ENCODE data around the gene BAK1. TPM values are rescaled to one million over a fixed set of nuclear protein-coding genes. Genes with fewer than 3 reads are reported as not detected.

The BAK1 gene
- total and polyA plus RNA-seq, 2 donors (not counting 3 experiments of a cell fraction or from before 2014, with no cell fraction given): 25.4 to 37.1 TPM

DNA sequence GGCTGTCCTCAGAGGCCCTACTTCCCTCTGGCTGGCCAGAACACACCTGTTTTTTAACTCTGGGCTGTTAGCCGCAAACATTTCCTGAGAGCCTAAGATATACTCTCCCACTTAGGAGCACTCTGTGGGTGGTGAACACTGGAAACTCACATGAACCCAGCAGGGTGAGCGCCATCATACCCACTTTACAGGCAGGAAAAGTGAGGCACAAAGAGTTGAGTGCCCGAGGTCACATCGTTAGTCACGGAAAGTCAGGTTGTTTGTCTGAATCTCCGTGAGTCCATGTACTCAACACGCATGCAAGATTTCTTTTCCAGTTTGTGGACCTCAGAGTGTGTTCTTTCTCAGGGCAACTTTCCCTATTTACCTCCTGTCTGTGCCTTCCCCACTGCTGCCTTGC lies 1.9 kb downstream of the BAK1 start:
- Histone ChIP-seq H3K36me3 (ENCODE audit: control insufficient read depth in 2 of 2, extremely low read depth in 1 of 2, insufficient read depth in 2 of 2, low read length in 2 of 2) (peaks cover 10 to 27% of the 10 kb centered on the region in 2 experiments), H3K4me3 (replicated peaks in 1 of 3; ENCODE audit: insufficient read depth in 1 of 3, low read depth in 1 of 3, low read length in 3 of 3) (no peak overlapping the region), H3K4me1 (ENCODE audit: control insufficient read depth, extremely low read depth, insufficient read depth, low read length) (peaks cover 17% of the 10 kb centered on the region), H2AFZ (ENCODE audit: low read depth, low read length) (no peak overlapping the region), H3K4me2 (ENCODE audit: insufficient read depth, low read length) (no peak overlapping the region), H3K9me3 (replicated peaks; ENCODE audit: control insufficient read depth, insufficient read depth, low read length) (no peaks in the 10 kb centered on the region), H3K9ac (replicated peaks; ENCODE audit: extremely low read depth, insufficient read depth, low read length) (no peak overlapping the region), H3K79me2 (ENCODE audit: control insufficient read depth, insufficient read depth, low read length) (peaks cover 31% of the 10 kb centered on the region), H4K20me1 (replicated peaks; ENCODE audit: control insufficient read depth, extremely low read depth, insufficient read depth, low read length) (no peaks in the 10 kb centered on the region), H3K27me3 (ENCODE audit: control insufficient read depth in 2 of 2, insufficient read depth in 2 of 2, low read length in 2 of 2) (no peaks in the 10 kb centered on the region), H3K9me1 (replicated peaks; ENCODE audit: control insufficient read depth, extremely low read depth, insufficient read depth, low read length) (no peaks in the 10 kb centered on the region), H3K27ac (ENCODE audit: insufficient read depth, low read depth, low read length) (no peak overlapping the region)
- no TSS peak for BruUV-seq (replicated peaks)
- intact Hi-C loops (cut with micrococcal nuclease) (loop anchor here (5.0 to 10.0 kb wide), 2 partner anchors 126 to 263 kb away; partner anchors contain the start of genes TAPBP, ZBTB22 and ZBTB9), dilution Hi-C loops (cut with MboI; ENCODE audit: extremely low pct_ligation_motif_present, low sequenced_read_pairs) (no loop called here)
- TF ChIP-seq GATA2 (IDR thresholded peaks at IDR 0.05; ENCODE audit: insufficient read depth, insufficient read length, low read depth, low read length) (no peak), POLR2AphosphoS5 (IDR thresholded peaks at IDR 0.05; ENCODE audit: insufficient read depth, low read depth, low read length) (no peak), EZH2 (IDR thresholded peaks at IDR 0.05; ENCODE audit: borderline replicate concordance, low read depth, low read length, severe bottlenecking) (no peak), MYC (IDR thresholded peaks at IDR 0.05; ENCODE audit: low read depth, low read length) (no peak), JUN (IDR thresholded peaks at IDR 0.05; ENCODE audit: borderline replicate concordance, insufficient read depth, insufficient read length, low read depth) (no peak), MAX (IDR thresholded peaks at IDR 0.05; ENCODE audit: insufficient read depth, insufficient read length) (no peak), FOS (IDR thresholded peaks at IDR 0.05; ENCODE audit: borderline replicate concordance, insufficient read depth, low read length) (no peak), POLR2A (IDR thresholded peaks at IDR 0.05; ENCODE audit: low read depth, low read length) (no peak)
- TF ChIP-seq, protein P1, sequence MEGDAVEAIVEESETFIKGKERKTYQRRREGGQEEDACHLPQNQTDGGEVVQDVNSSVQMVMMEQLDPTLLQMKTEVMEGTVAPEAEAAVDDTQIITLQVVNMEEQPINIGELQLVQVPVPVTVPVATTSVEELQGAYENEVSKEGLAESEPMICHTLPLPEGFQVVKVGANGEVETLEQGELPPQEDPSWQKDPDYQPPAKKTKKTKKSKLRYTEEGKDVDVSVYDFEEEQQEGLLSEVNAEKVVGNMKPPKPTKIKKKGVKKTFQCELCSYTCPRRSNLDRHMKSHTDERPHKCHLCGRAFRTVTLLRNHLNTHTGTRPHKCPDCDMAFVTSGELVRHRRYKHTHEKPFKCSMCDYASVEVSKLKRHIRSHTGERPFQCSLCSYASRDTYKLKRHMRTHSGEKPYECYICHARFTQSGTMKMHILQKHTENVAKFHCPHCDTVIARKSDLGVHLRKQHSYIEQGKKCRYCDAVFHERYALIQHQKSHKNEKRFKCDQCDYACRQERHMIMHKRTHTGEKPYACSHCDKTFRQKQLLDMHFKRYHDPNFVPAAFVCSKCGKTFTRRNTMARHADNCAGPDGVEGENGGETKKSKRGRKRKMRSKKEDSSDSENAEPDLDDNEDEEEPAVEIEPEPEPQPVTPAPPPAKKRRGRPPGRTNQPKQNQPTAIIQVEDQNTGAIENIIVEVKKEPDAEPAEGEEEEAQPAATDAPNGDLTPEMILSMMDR (IDR thresholded peaks at IDR 0.05; ENCODE audit: extremely low read depth in 1 of 2, insufficient read depth in 1 of 2, low read depth in 1 of 2, low read length in 2 of 2): no peak
- DNase-seq (ENCODE audit: low read depth, low spot score) (no peak), FAIRE-seq (no peak)
- ChIA-PET CTCF (no interaction called here), POLR2A (no interaction called here)
